HepG2 (cell line): ENCODE data around the gene SECTM1. TPM values are rescaled to one million over a fixed set of nuclear protein-coding genes. Genes with fewer than 3 reads are reported as not detected.

Source experiments
- CBX5 ChIP-seq: sonication (generic); formaldehyde crosslinking; IDR thresholded peaks from 2 replicates; pipeline ENCODE4 v1.4.0; 2020; ENCODE audit warnings: missing genetic modification reagents, borderline replicate concordance
- GMEB1 ChIP-seq: sonication (generic); formaldehyde crosslinking; IDR thresholded peaks from 2 replicates; pipeline ENCODE4 v1.5.1; 2020; ENCODE audit warnings: missing genetic modification reagents, mild to moderate bottlenecking, borderline replicate concordance
- HDAC1 ChIP-seq: sonication (generic); formaldehyde crosslinking; IDR thresholded peaks from 2 replicates; pipeline ENCODE4 v1.5.1; 2020; ENCODE audit warnings: mild to moderate bottlenecking, missing genetic modification reagents
- HMGXB3 ChIP-seq: sonication (generic); formaldehyde crosslinking; IDR thresholded peaks from 2 replicates; pipeline ENCODE4 v1.4.0; 2020; ENCODE audit warnings: missing genetic modification reagents, borderline replicate concordance
- HNRNPH1 ChIP-seq: fragments of 200-400 bp; formaldehyde crosslinking; optimal IDR thresholded peaks from 2 replicates; pipeline ENCODE3; 2017; ENCODE audit warnings: mild to moderate bottlenecking, low read depth, low read length
- IKZF5 ChIP-seq: IDR thresholded peaks from 2 replicates; pipeline ENCODE4 v1.6.1; 2018; ENCODE audit warnings: missing genetic modification reagents, mild to moderate bottlenecking, missing compliant biosample characterization
- KDM1A ChIP-seq: IDR thresholded peaks from 2 replicates; pipeline ENCODE4 v1.6.1; 2016; ENCODE audit warnings: missing compliant biosample characterization
- PHF21A ChIP-seq: sonication (generic); formaldehyde crosslinking; IDR thresholded peaks from 2 replicates; pipeline ENCODE4 v1.5.0; 2020; ENCODE audit warnings: mild to moderate bottlenecking, missing genetic modification reagents
- POLR2AphosphoS2 ChIP-seq: IDR thresholded peaks from 2 replicates; pipeline ENCODE4 v1.6.1; 2011; ENCODE audit warnings: low read depth, low read length, improper control_type of control experiment
- POLR2G ChIP-seq: fragments of 200-400 bp; formaldehyde crosslinking; IDR thresholded peaks from 2 replicates; pipeline ENCODE4 v1.6.1; 2018; ENCODE audit warnings: mild to moderate bottlenecking, low read depth, low read length, moderate library complexity
- RAD21 ChIP-seq: fragments of 450-650 bp; formaldehyde crosslinking; IDR thresholded peaks from 2 replicates; pipeline ENCODE4 v1.5.0; 2020; ENCODE audit warnings: mild to moderate bottlenecking
- SMARCC2 ChIP-seq: fragments of 450-650 bp; IDR thresholded peaks from 2 replicates; pipeline ENCODE4 v1.6.1; 2017; ENCODE audit warnings: antibody characterized with exemption, mild to moderate bottlenecking
- TERF1 ChIP-seq: sonication (generic); formaldehyde crosslinking; IDR thresholded peaks from 2 replicates; pipeline ENCODE4 v1.8.0; 2022; ENCODE audit warnings: mild to moderate bottlenecking, missing genetic modification reagents, moderate library complexity
- TFDP1 ChIP-seq: IDR thresholded peaks from 2 replicates; pipeline ENCODE4 v1.6.1; 2016; ENCODE audit warnings: missing compliant biosample characterization, missing genetic modification reagents, borderline replicate concordance
- YY1 ChIP-seq: IDR thresholded peaks from 2 replicates; pipeline ENCODE4 v1.6.1; 2011; ENCODE audit warnings: low read length, low read depth, moderate library complexity, mild to moderate bottlenecking; ENCODE audit not compliant: insufficient read depth, insufficient replicate concordance
- ZNF224 ChIP-seq: sonication (generic); formaldehyde crosslinking; IDR thresholded peaks from 2 replicates; pipeline ENCODE4 v1.5.0; 2020; ENCODE audit warnings: mild to moderate bottlenecking, missing genetic modification reagents
- ZNF350 ChIP-seq: sonication (generic); formaldehyde crosslinking; IDR thresholded peaks from 2 replicates; pipeline ENCODE4 v1.4.0; 2020; ENCODE audit warnings: mild to moderate bottlenecking, low read depth, missing genetic modification reagents, borderline replicate concordance
- ZNF484 ChIP-seq: sonication (generic); formaldehyde crosslinking; IDR thresholded peaks from 2 replicates; pipeline ENCODE4 v1.5.1; 2020; ENCODE audit warnings: mild to moderate bottlenecking, low read depth, missing genetic modification reagents, borderline replicate concordance
- polyA plus RNA-seq, 8 experiments: library from polyadenylated mRNA; depleted of rRNA in 3 of 8; stranded (reverse) in 7 of 8; unstranded in 1 of 8; fragments of >200 nt; fragmentation: Illumina TruSeq in 4 of 8; extraction: Trizol in 4 of 8; gene quantifications; 2 replicates each; pipeline versions ENCODE4 v1.2.1 to v1.2.3, GENCODE V29; 2011 to 2016; ENCODE audit warnings: low read depth in 4 of 8, missing spikeins in 1 of 8, mixed read lengths in 1 of 8; ENCODE audit not compliant: insufficient read depth in 1 of 8
- total RNA-seq, 5 experiments: library from RNA; depleted of rRNA; stranded (reverse); fragments of >200 nt; fragmentation: Illumina TruSeq; extraction: Trizol; gene quantifications; 2 replicates each; pipeline ENCODE4 v1.2.3, GENCODE V29; 2016; ENCODE audit warnings: low read depth in 1 of 5

SECTM1 gene
- total and polyA plus RNA-seq, 2 of the 13 experiments (the other 11 are each of a cell fraction or from before 2014, with no cell fraction given) = 3.5 to 5.3 TPM

GRCh38 chr17:82302991-82303943 is 30.3 kb downstream of the SECTM1 start (continued):
- TF ChIP-seq YY1 = no peak
- TF ChIP-seq TERF1 = no peak
- no peak for TF ChIP-seq POLR2AphosphoS2
- TF ChIP-seq ZNF350 (CRISPR knock-in tag) = peak; percentile 59; the same call in 1 of the 2 replicates
- TF ChIP-seq HDAC1 = peak; percentile 87
- no peak for TF ChIP-seq ZNF484 (CRISPR knock-in tag)
- TF ChIP-seq HNRNPH1 = no peak
- 0 out of 2 replicates have a peak, but pooled peaks have one; percentile 20 for TF ChIP-seq RAD21 (CRISPR knock-in tag)
- TF ChIP-seq IKZF5 = 0 out of 2 replicates have a peak, but pooled peaks have one; percentile 48
- TF ChIP-seq POLR2G = peak; percentile 53
- 0 out of 2 replicates have a peak, but pooled peaks have one; percentile 14 for TF ChIP-seq CBX5 (CRISPR knock-in tag)
- TF ChIP-seq GMEB1 = 0 out of 2 replicates have a peak, but pooled peaks have one; percentile 16
- peak; percentile 55; the same call in 1 of the 2 replicates for TF ChIP-seq ZNF224
- TF ChIP-seq SMARCC2 = no peak
- TF ChIP-seq PHF21A (CRISPR knock-in tag) = peak; percentile 71; the same call in 1 of the 2 replicates
- no peak for TF ChIP-seq KDM1A (CRISPR knock-in tag)
- TF ChIP-seq HMGXB3 (CRISPR knock-in tag) = 0 out of 2 replicates have a peak, but pooled peaks have one; percentile 63
- peak; percentile 47; the same call in 1 of the 2 replicates for TF ChIP-seq TFDP1 (CRISPR knock-in tag)
